Measurements from ENCODE around the gene UBE2E2. TPM values are rescaled to one million over a fixed set of nuclear protein-coding genes. Genes with fewer than 3 reads are reported as not detected.

Gene UBE2E2
- total and polyA plus RNA-seq, 8 donors: 6.5 to 128 (median 18.9) TPM

DNA sequence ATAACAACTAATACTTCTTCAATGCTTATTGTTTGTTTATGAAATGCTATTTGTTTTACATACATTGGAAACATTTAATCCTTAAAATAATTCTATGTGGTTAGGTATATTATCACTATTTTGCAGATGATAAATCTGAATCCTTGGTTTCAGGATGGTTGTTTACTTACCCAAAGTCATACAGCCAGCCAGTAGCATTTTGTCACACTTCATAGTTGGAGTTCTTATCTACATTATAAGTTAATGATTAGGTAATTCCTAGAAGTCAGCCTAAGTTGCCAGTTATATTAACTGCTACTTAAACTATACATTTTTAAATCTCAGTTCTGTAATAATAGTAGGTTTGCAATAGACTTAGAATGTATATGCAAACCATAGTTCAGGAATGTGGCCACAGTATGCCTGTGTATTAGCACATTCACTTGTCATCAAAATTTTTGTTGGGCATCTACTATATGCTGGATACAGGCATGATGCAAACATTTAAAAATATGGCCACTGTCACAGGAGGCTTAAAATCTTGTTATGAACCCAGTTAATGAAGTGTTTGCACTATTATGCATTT, 187.9 kb downstream of the UBE2E2 start:
- H3K4me1 ChIP-seq: peaks cover 0 to 28% (median 8%) of the 10 kb centered on the region in 4 donors
- TF ChIP-seq EP300 (IDR thresholded peaks at IDR 0.05): no peak
- TF ChIP-seq, protein P1, sequence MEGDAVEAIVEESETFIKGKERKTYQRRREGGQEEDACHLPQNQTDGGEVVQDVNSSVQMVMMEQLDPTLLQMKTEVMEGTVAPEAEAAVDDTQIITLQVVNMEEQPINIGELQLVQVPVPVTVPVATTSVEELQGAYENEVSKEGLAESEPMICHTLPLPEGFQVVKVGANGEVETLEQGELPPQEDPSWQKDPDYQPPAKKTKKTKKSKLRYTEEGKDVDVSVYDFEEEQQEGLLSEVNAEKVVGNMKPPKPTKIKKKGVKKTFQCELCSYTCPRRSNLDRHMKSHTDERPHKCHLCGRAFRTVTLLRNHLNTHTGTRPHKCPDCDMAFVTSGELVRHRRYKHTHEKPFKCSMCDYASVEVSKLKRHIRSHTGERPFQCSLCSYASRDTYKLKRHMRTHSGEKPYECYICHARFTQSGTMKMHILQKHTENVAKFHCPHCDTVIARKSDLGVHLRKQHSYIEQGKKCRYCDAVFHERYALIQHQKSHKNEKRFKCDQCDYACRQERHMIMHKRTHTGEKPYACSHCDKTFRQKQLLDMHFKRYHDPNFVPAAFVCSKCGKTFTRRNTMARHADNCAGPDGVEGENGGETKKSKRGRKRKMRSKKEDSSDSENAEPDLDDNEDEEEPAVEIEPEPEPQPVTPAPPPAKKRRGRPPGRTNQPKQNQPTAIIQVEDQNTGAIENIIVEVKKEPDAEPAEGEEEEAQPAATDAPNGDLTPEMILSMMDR (IDR thresholded peaks at IDR 0.05): no peak
- no peak for TF ChIP-seq POLR2A (IDR thresholded peaks at IDR 0.05)
- no peak for TF ChIP-seq POLR2AphosphoS5 (IDR thresholded peaks at IDR 0.05)

DNA sequence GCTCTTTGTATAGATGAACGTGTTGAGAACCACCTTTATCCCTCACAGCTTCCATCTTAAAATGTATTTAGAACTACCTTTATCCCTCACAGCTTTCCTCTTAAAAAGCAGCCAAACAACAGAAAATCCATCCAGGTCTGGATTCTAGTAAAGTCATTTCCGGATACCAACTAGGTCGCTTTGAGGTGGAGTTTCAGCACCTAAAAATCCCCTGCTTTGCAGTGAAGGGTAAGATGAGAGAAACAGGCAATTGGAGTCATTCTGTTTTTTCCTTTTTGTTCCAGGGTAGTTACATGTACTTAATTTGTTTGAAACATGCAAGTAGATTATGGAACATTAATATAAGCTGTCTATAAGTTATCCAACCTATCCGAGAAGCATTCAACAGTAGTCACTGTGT, 192.0 kb downstream of the UBE2E2 start:
- TF ChIP-seq EP300 (IDR thresholded peaks at IDR 0.05): no peak
- no peak for TF ChIP-seq POLR2A (IDR thresholded peaks at IDR 0.05)
- TF ChIP-seq POLR2AphosphoS5 (IDR thresholded peaks at IDR 0.05): no peak
- TF ChIP-seq, protein P1 (IDR thresholded peaks at IDR 0.05): no peak
- H3K4me3 ChIP-seq: no peak overlapping the region
- 88 to 97% (median 91%) methylated on average over 4 of the region's 4 CpGs for WGBS, 5 donors
- intact Hi-C loops (cut with DNase I; ENCODE audit: low total_unique reads): no loop called here
- H3K27me3 ChIP-seq: no peaks in the 10 kb centered on the region
- H3K4me1 ChIP-seq: peaks cover 0 to 25% (median 8%) of the 10 kb centered on the region in 4 donors
- DNase-seq: no peak
- H3K36me3 ChIP-seq: no peaks in the 10 kb centered on the region
- H3K9me3 ChIP-seq: no peaks in the 10 kb centered on the region
- no peak overlapping the region for H3K27ac ChIP-seq

More for the DNA sequence above, 187.9 kb downstream of the UBE2E2 start:
- intact Hi-C loops (cut with DNase I; ENCODE audit: low total_unique reads): no loop called here
- H3K27ac ChIP-seq: no peak overlapping the region
- no peak overlapping the region for H3K4me3 ChIP-seq
- no peaks in the 10 kb centered on the region for H3K27me3 ChIP-seq
- DNase-seq: no peak
- H3K9me3 ChIP-seq: no peaks in the 10 kb centered on the region
- no peaks in the 10 kb centered on the region for H3K36me3 ChIP-seq

DNA sequence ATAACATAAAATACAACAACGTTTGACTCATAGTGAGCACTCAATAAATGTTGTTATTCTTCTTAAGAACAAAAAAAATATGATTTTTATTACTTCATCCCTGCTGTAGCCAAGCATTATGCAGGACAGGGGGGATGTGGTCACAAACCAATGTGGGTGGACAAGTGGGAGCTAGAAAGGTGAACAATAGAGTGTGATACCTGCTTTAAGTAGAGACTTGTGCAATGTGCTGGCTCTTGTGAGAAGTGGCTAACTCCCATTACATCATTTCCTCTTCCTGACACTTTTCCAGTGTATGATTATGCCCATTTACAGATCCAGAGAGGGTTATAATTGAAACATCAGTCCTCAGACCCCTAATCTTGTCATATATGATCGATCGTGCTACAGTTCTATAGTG, 193.6 kb downstream of the UBE2E2 start:
- WGBS, 5 donors: 89 to 94% (median 93%) methylated on average over 3 of the region's 3 CpGs
- Histone ChIP-seq H3K27me3 (no peaks in the 10 kb centered on the region), H3K9me3 (no peaks in the 10 kb centered on the region), H3K27ac (no peak overlapping the region), H3K4me1 (peaks cover 0 to 16% (median 5%) of the 10 kb centered on the region in 4 donors), H3K36me3 (no peaks in the 10 kb centered on the region), H3K4me3 (no peak overlapping the region)
- DNase-seq: no peak
- TF ChIP-seq POLR2A (IDR thresholded peaks at IDR 0.05) (no peak), POLR2AphosphoS5 (IDR thresholded peaks at IDR 0.05) (no peak), EP300 (IDR thresholded peaks at IDR 0.05) (no peak)
- intact Hi-C loops (cut with DNase I; ENCODE audit: low total_unique reads): no loop called here

DNA sequence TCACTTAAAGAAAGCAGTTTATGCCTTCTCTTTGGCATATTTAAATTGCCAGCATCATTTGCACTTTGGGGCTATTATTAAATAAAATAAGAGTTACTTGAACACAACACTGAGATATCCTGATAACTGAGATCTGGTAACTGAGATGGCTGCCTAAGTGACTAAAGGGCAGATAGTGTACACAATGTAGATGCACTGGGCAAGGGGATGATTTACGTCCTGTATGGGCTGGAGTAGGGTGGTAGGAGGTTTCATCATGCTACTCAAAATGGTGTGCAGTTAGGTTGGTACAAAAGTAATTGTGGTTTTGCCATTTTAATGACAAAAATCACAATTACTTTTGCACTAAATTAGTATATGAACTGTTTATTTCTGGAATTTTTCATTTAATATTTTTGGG, 196.1 kb downstream of the UBE2E2 start:
- Histone ChIP-seq H3K4me1 (peaks cover 0 to 6% (median under 1%) of the 10 kb centered on the region in 4 donors), H3K9me3 (no peaks in the 10 kb centered on the region), H3K4me3 (no peak overlapping the region), H3K36me3 (no peaks in the 10 kb centered on the region), H3K27ac (no peak overlapping the region), H3K27me3 (no peaks in the 10 kb centered on the region)
- no peak for DNase-seq
- WGBS, 5 donors: 85 to 100% (median 88%) methylated on average over 1 of the region's 1 CpG
- intact Hi-C loops (cut with DNase I; ENCODE audit: low total_unique reads): no loop called here
- TF ChIP-seq, protein P1 (IDR thresholded peaks at IDR 0.05): no peak
- TF ChIP-seq POLR2AphosphoS5 (IDR thresholded peaks at IDR 0.05) (no peak), EP300 (IDR thresholded peaks at IDR 0.05) (no peak), POLR2A (IDR thresholded peaks at IDR 0.05) (no peak)

DNA sequence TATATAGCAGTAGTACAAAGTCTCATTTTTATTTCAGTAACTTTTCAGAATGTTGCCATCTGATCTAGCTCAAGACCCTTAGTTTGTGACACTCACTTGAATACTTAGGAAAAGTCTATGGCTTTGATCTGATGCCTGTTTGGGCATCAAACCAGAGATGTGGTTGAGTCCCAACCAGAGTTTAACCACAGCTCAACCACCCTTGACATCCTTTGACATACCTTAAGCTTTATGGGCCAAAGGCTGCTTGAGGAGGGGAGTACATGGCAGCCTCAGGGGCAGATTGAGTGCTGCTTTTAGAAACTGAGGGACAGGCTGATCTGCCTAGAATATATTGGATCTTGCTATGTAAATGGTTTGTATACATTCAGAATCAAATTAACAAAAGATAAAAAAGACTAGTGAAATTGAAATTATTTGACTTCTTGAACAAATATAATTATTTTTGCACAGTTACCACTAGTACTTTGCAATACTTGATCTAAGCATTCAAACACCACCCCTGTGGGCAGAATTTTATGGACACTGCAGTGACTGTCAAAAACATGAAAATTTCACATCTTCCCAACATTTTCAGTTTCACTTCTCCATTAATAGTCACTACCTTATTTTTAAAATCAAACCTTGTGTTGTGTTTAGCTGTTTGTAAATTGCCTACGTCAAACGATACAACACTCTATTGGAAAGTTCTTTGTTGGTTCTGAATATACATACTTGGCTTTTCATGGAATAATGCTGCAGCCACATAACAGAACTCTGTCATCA, 199.8 kb downstream of the UBE2E2 start:
- H3K4me3 ChIP-seq: no peak overlapping the region
- no peaks in the 10 kb centered on the region for H3K9me3 ChIP-seq
- WGBS, 5 donors: 91 to 95% (median 93%) methylated on average over 2 of the region's 2 CpGs
- TF ChIP-seq POLR2A (IDR thresholded peaks at IDR 0.05): no peak
- TF ChIP-seq, protein P1 (IDR thresholded peaks at IDR 0.05): no peak
- no peak for TF ChIP-seq EP300 (IDR thresholded peaks at IDR 0.05)
- no peak for TF ChIP-seq POLR2AphosphoS5 (IDR thresholded peaks at IDR 0.05)
- H3K27me3 ChIP-seq: no peaks in the 10 kb centered on the region
- intact Hi-C loops (cut with DNase I; ENCODE audit: low total_unique reads): no loop called here
- no peak for DNase-seq
- H3K4me1 ChIP-seq: peaks cover 0 to 9% (median 0%) of the 10 kb centered on the region in 4 donors
- no peak overlapping the region for H3K27ac ChIP-seq
- H3K36me3 ChIP-seq: no peaks in the 10 kb centered on the region

Data from stomach (tissue), 9 donors.